B cell (primary cell): ENCODE measurements around the gene GRXCR2.

Source experiments
- CTCF ChIP-seq: fragments of 200-600 bp; IDR thresholded peaks from one replicate; pipeline ENCODE4 v1.8.0; 2022; ENCODE audit warnings: antibody characterized with exemption, mild to moderate bottlenecking
- EZH2 ChIP-seq: IDR thresholded peaks from 2 replicates; pipeline ENCODE4 v1.6.1; 2012; ENCODE audit warnings: borderline replicate concordance, low read depth, mild to moderate bottlenecking, moderate library complexity, low read length; ENCODE audit not compliant: insufficient read depth, poor library complexity, severe bottlenecking

- TF ChIP-seq CTCF (no peak), EZH2 (no peak)
Observed at GRCh38 chr5:145911164-145911563, 38.4 kb upstream of the GRXCR2 start.
